Muscle layer of colon (tissue), 2 donors: ENCODE results near the gene LMNTD1.
"Not testable (repeated sequence)": the region's sequence is repeated elsewhere in the genome, so short reads cannot be mapped to it uniquely, and the experiment has no call there.

Experiments used
- H3K27ac ChIP-seq: one replicate; pipeline ENCODE4 v1.7.0; 2013; ENCODE audit warnings: low read depth, mild to moderate bottlenecking, low read length, moderate library complexity
- H3K27me3 ChIP-seq, 2 donors: one replicate each; pipeline ENCODE4 v1.7.0; 2013; ENCODE audit warnings: low read length in 2 of 2, mild to moderate bottlenecking in 2 of 2; ENCODE audit not compliant: insufficient read depth in 2 of 2, control insufficient read depth in 1 of 2
- H3K36me3 ChIP-seq: one replicate; pipeline ENCODE4 v1.7.0; 2013; ENCODE audit warnings: mild to moderate bottlenecking, low read length; ENCODE audit not compliant: insufficient read depth
- H3K4me1 ChIP-seq: one replicate; pipeline ENCODE4 v1.7.0; 2013; ENCODE audit warnings: mild to moderate bottlenecking, low read length; ENCODE audit not compliant: insufficient read depth
- H3K4me3 ChIP-seq, 2 donors: one replicate each; pipeline ENCODE4 v1.7.0; 2013; ENCODE audit warnings: low read length in 2 of 2, low read depth in 1 of 2, mild to moderate bottlenecking in 1 of 2, moderate library complexity in 1 of 2
- H3K9ac ChIP-seq: one replicate; pipeline ENCODE4 v1.7.0; 2013; ENCODE audit warnings: low read length
- H3K9me3 ChIP-seq: one replicate; pipeline ENCODE4 v1.7.0; 2013; ENCODE audit warnings: mild to moderate bottlenecking, low read length
- donor health status: abdominal sarcoma.
- donor health status: Adenocarcinoma of cecum.

Gene LMNTD1

GRCh38 chr12:25553098-25553497, at the start of gene LMNTD1:
Gene LMNTD1 (minus strand): TSS chr12:25553283. CDS start chr12:25552959, 324 bp downstream.
- no peak within 1 kb of the TSS for H3K9ac ChIP-seq
- no peaks in the 10 kb centered on the region for H3K9me3 ChIP-seq
- no peaks in the 10 kb centered on the region for H3K4me1 ChIP-seq

GRCh38 chr12:25598956-25599355, 45.9 kb upstream of the LMNTD1 start:
- Histone ChIP-seq H3K27ac (no peak overlapping the region), H3K9me3 (no peaks in the 10 kb centered on the region), H3K4me1 (no peaks in the 10 kb centered on the region), H3K27me3 (no peaks in the 10 kb centered on the region), H3K36me3 (no peaks in the 10 kb centered on the region), H3K9ac (no peak overlapping the region), H3K4me3 (no peak overlapping the region)

More at GRCh38 chr12:25553098-25553497, at the start of gene LMNTD1:
- Histone ChIP-seq H3K27me3 (no peaks in the 10 kb centered on the region), H3K36me3 (no peaks in the 10 kb centered on the region), H3K27ac (no peak within 1 kb of the TSS), H3K4me3 (no peak within 1 kb of the TSS)

- H3K9ac ChIP-seq, H3K9me3 ChIP-seq, H3K27me3 ChIP-seq, H3K27ac ChIP-seq, H3K4me1 ChIP-seq, H3K4me3 ChIP-seq, H3K36me3 ChIP-seq: not testable (repeated sequence)
Measured at GRCh38 chr12:25595496-25595895, 42.4 kb upstream of the LMNTD1 start.

GRCh38 chr12:25594376-25594775, 41.3 kb upstream of the LMNTD1 start:
- Histone ChIP-seq H3K9me3 (no peaks in the 10 kb centered on the region), H3K4me3 (no peak overlapping the region), H3K27me3 (no peaks in the 10 kb centered on the region), H3K9ac (no peak overlapping the region), H3K36me3 (no peaks in the 10 kb centered on the region), H3K4me1 (no peaks in the 10 kb centered on the region), H3K27ac (no peak overlapping the region)

- Histone ChIP-seq H3K4me1 (no peaks in the 10 kb centered on the region), H3K4me3 (no peak overlapping the region), H3K36me3 (no peaks in the 10 kb centered on the region), H3K27me3 (no peaks in the 10 kb centered on the region), H3K9me3 (no peaks in the 10 kb centered on the region), H3K27ac (no peak overlapping the region), H3K9ac (no peak overlapping the region)
Measured at GRCh38 chr12:25592725-25593495, 39.8 kb upstream of the LMNTD1 start.

- no peak overlapping the region for H3K27ac ChIP-seq
- H3K4me1 ChIP-seq = no peaks in the 10 kb centered on the region
- no peaks in the 10 kb centered on the region for H3K27me3 ChIP-seq
- H3K36me3 ChIP-seq = no peaks in the 10 kb centered on the region
- no peak overlapping the region for H3K9ac ChIP-seq
- no peaks in the 10 kb centered on the region for H3K9me3 ChIP-seq
- H3K4me3 ChIP-seq = no peak overlapping the region
Measured at GRCh38 chr12:25591144-25591543, 38.1 kb upstream of the LMNTD1 start.

GRCh38 chr12:25590011-25590721, 37.1 kb upstream of the LMNTD1 start:
- H3K4me3 ChIP-seq = no peak overlapping the region
- H3K36me3 ChIP-seq = no peaks in the 10 kb centered on the region
- H3K9me3 ChIP-seq = no peaks in the 10 kb centered on the region
- no peak overlapping the region for H3K27ac ChIP-seq
- H3K27me3 ChIP-seq = no peaks in the 10 kb centered on the region
- H3K9ac ChIP-seq = no peak overlapping the region
- H3K4me1 ChIP-seq = peaks cover 6% of the 10 kb centered on the region

- Histone ChIP-seq H3K9me3 (no peaks in the 10 kb centered on the region), H3K27me3 (no peaks in the 10 kb centered on the region), H3K27ac (no peak overlapping the region), H3K36me3 (no peaks in the 10 kb centered on the region), H3K9ac (no peak overlapping the region), H3K4me1 (peaks cover 8% of the 10 kb centered on the region), H3K4me3 (no peak overlapping the region)
Measured at GRCh38 chr12:25587346-25587745, 34.3 kb upstream of the LMNTD1 start.

GRCh38 chr12:25585662-25586061, 32.6 kb upstream of the LMNTD1 start:
- Histone ChIP-seq H3K9me3 (no peaks in the 10 kb centered on the region), H3K36me3 (no peaks in the 10 kb centered on the region), H3K27me3 (no peaks in the 10 kb centered on the region), H3K4me3 (no peak overlapping the region), H3K27ac (no peak overlapping the region), H3K4me1 (peaks cover 8% of the 10 kb centered on the region), H3K9ac (no peak overlapping the region)

GRCh38 chr12:25585021-25585523, 32.0 kb upstream of the LMNTD1 start:
- Histone ChIP-seq H3K4me1 (peaks cover 8% of the 10 kb centered on the region), H3K9ac (no peak overlapping the region), H3K27me3 (no peaks in the 10 kb centered on the region), H3K27ac (no peak overlapping the region), H3K4me3 (no peak overlapping the region), H3K9me3 (no peaks in the 10 kb centered on the region), H3K36me3 (no peaks in the 10 kb centered on the region)

- Histone ChIP-seq H3K4me1 (peaks cover 8% of the 10 kb centered on the region), H3K9ac (no peak overlapping the region), H3K27me3 (no peaks in the 10 kb centered on the region), H3K36me3 (no peaks in the 10 kb centered on the region), H3K27ac (no peak overlapping the region), H3K4me3 (no peak overlapping the region), H3K9me3 (no peaks in the 10 kb centered on the region)
Measured at GRCh38 chr12:25584596-25584995, 31.5 kb upstream of the LMNTD1 start.
